LNCaP clone FGC (cell line): ENCODE results near the gene PTPRT.

Experiments used
- DNase-seq: peaks from one replicate; pipeline ENCODE4 v3.0.0-alpha.2; 2011; ENCODE audit warnings: low read depth
- H3K4me3 ChIP-seq: 2 replicates; pipeline ENCODE4 v1.5.1; 2011; ENCODE audit warnings: mild to moderate bottlenecking, low read depth, low read length, control low read depth
- TF ChIP-seq, protein P1 (sequence below): IDR thresholded peaks from 2 replicates; pipeline ENCODE4 v1.5.1; 2012; ENCODE audit warnings: mild to moderate bottlenecking; ENCODE audit not compliant: control insufficient read depth, insufficient read depth; ENCODE audit errors: extremely low read depth

The PTPRT gene

DNA sequence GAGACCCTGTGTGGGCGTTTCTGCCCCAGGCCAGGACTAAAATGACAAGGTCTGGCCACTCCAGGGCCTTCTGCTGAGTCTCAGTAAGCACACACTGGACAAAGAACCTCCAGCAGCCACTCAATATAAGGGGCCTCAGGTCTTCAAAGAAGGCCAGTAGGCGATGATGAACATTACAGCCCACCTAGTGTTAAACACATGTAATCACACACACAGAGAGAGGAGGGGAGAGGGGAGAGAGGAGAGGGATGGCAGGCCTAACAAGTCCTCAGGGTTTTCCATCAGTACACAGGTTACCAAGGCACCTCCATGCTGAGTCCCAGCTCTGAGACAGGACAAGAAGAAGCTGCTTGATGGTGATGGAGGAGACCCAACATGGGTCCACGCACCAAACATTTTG lies 325.6 kb downstream of the PTPRT start:
- no peak for DNase-seq
- no peak overlapping the region for H3K4me3 ChIP-seq
- TF ChIP-seq, protein P1, sequence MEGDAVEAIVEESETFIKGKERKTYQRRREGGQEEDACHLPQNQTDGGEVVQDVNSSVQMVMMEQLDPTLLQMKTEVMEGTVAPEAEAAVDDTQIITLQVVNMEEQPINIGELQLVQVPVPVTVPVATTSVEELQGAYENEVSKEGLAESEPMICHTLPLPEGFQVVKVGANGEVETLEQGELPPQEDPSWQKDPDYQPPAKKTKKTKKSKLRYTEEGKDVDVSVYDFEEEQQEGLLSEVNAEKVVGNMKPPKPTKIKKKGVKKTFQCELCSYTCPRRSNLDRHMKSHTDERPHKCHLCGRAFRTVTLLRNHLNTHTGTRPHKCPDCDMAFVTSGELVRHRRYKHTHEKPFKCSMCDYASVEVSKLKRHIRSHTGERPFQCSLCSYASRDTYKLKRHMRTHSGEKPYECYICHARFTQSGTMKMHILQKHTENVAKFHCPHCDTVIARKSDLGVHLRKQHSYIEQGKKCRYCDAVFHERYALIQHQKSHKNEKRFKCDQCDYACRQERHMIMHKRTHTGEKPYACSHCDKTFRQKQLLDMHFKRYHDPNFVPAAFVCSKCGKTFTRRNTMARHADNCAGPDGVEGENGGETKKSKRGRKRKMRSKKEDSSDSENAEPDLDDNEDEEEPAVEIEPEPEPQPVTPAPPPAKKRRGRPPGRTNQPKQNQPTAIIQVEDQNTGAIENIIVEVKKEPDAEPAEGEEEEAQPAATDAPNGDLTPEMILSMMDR: no peak

DNA sequence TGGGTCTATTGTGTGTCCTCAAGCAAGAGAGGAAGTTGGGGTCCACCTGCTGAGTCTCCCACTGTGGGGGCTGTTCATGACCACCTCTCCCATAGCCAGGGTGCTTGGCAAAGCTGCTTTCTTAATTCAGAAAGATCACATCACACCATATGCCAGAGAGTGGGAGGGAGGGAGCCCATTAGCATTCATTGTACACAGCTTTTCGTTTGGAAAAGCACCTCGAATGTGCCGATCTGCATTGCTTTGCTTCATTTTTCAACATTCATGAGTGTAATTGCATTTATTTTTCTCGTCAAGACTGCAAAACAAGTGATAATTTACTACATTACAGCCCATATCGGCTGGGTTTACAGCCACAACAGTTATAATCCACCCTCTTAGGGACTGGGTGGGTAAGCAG lies 327.3 kb downstream of the PTPRT start:
- TF ChIP-seq, protein P1: no peak

DNA sequence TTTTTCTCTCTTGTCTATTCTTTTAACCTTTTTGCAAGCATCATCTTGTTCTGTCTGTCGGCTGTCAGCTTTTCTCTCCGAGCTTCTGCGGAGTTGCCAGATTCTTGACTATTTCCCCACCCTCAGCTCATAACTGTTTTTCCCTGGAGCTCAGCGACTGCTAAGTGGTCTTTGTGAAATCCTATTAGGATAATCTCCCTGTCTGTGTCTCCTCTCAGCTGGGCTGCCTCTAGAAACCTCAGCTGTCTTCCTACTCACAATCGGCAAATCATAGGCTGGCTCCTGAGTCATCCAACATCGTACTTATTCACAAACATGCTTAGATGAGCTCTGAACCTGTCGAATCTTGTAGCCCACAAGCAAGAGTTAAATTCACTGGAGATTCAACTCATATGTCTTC lies 332.3 kb downstream of the PTPRT start:
- TF ChIP-seq, protein P1: no peak
- no peak overlapping the region for H3K4me3 ChIP-seq
- DNase-seq: no peak

More for the DNA sequence above, 327.3 kb downstream of the PTPRT start:
- H3K4me3 ChIP-seq: no peak overlapping the region
- DNase-seq: no peak

DNA sequence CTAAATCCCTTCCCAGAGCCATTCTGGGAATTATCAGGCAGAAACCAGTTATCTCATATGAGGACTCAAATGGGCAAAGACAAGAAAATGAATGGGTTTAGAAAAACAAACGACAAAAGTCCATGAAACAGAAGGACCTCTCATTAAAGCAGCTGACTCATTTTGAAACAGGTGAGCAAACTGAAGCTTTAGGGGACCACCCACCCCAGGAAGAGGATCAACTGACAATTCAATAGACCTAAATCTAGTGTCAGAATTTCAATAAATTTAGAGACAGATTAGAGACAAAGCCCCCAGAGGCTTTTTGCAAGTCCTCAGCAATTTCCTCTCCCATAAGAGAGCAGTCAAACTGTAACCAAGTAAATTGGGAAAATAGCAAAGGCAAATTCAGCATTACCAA lies 333.8 kb downstream of the PTPRT start:
- no peak overlapping the region for H3K4me3 ChIP-seq
- TF ChIP-seq, protein P1: no peak
- no peak for DNase-seq

DNA sequence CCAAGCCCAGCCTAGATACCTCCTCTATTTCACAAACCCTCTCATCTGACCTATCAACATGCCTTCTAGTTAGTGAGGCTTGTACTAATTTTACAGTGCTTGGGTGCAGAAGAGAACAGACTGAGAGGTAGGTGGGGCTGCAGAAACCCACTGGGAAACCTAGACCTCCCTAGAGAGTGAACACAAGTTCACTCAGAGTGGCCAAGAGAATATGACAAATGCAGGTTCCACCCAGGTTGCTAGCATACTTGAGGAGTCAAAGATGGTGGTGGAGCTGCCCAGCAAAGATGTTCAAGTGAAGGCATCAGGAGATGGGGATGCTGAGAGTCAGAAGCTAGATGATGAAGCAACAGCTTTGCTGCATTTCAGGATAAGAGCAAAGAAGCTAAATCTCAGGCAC lies 337.0 kb downstream of the PTPRT start:
- H3K4me3 ChIP-seq: no peak overlapping the region
- TF ChIP-seq, protein P1: no peak
- no peak for DNase-seq

DNA sequence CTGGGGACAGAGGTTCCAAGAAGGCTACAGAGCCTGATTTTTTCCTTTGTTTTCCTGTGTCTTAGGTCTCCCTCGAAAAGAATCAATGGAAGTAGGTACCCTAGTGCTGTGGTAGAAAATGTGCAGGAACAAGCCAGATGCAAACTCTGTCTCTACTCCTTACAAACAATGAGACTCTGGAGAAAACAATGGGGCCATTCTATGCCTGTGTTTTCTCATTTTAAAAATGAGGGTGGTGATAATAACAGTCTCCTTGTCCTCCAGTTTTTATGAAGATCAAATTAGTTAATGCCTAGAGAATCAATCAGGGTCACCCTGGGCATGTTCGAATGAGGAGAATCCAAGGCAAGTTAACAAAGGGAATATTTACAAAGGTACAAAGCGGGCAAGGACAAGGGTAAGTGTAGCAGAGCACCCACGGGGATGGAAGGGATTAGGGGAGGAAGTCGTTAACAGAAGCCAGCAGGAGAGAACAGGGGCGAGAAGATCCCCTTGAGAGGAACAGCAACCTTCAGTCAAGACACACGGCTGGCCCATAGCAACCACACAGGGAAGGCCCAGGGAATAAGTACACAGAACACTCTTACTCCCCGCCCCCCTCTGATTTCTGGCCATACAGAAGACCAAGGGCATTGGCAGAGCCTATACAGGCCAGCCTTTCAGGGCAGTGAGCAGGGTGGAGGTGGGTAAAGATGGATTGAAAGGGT lies 342.8 kb downstream of the PTPRT start:
- no peak for DNase-seq
- TF ChIP-seq, protein P1: no peak
- H3K4me3 ChIP-seq: no peak overlapping the region

DNA sequence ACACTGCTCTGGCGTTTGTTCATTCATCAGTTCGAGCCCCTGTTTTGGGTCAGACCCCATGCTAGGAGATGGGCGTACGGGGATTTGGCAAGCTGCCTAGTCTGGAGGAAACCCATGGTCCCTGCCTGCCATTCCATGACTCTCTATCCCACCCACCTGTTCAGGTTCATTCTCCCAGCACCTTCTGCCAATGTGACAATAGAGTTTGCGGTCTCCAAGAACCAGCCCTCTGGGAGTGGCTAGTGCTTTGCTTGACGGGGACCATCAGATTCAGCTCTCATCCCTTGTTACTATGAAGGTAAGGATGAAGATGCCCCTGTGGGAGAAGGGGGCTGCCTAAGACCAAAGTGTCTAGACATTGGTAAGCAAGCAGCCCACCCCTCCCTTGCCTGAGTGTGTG lies 345.0 kb downstream of the PTPRT start:
- no peak for DNase-seq
- TF ChIP-seq, protein P1: no peak

More for the DNA sequence above, 345.0 kb downstream of the PTPRT start:
- no peak overlapping the region for H3K4me3 ChIP-seq
